ENCODE measurements around the gene SLC16A6. TPM values are rescaled to one million over a fixed set of nuclear protein-coding genes. Genes with fewer than 3 reads are reported as not detected.
"Not testable (repeated sequence)": the region's sequence is repeated elsewhere in the genome, so short reads cannot be mapped to it uniquely, and the experiment has no call there.

SLC16A6 gene
- polyA plus RNA-seq, 3 donors: 0.51 to 0.85 (median 0.79) TPM

- peak in 1 of 3 donors; percentile 56 for DNase-seq (ENCODE audit: low read depth in 3 of 3, low spot score in 2 of 3)
These were observed 1.1 kb upstream of the SLC16A6 start for GRCh38 chr17:68291836-68292688.

GRCh38 chr17:68290268-68290954 is 516 bp downstream of the SLC16A6 start:
- no peak for DNase-seq (ENCODE audit: low read depth in 3 of 3, low spot score in 2 of 3)

DNA sequence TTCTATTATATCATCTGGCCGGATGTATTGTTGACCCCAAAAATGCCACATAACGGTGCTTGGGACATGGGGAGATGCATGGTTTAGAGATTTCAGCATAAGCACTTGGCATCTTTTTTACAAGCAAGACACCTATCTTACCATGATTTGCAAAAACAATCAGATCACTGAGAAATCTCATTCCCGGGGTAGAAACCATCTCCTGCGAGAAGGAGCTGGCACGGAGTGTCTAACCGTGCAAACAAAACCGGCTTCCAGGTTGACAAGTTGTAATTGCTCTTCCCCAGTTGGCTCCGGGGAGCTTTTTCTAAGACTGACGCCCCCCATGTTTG is 1.0 kb downstream of the SLC16A6 start:
- no peak for DNase-seq (ENCODE audit: low read depth in 3 of 3, low spot score in 2 of 3)

- no peak for DNase-seq (ENCODE audit: low read depth in 3 of 3, low spot score in 2 of 3)
These were observed 1.5 kb downstream of the SLC16A6 start for GRCh38 chr17:68289473-68289872.

- no peak for DNase-seq (ENCODE audit: low read depth in 3 of 3, low spot score in 2 of 3)
These were observed 2.1 kb downstream of the SLC16A6 start for GRCh38 chr17:68288804-68289203.

DNA sequence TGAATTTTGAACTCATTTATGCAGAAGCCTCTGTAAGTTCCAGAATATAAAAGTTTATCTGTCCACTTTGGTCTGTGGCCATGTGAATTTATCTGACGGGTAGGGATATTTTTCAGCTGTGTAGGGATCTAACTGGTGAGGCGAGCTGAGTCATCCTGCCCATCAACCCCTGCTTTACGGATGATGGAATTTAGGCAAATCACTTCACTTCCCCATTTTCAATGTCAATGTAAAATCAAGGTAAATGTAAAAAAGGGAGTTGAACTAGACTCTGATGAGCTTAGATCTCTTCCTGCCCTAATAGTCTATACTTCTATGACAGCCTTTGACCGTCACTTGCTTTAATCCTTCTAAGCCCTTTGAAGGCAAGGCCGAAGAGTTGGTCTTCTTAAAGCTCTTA is 2.6 kb downstream of the SLC16A6 start:
- DNase-seq (ENCODE audit: low read depth in 3 of 3, low spot score in 2 of 3): no peak

GRCh38 chr17:68281965-68282364 is 9.0 kb downstream of the SLC16A6 start:
- DNase-seq (ENCODE audit: low read depth in 3 of 3, low spot score in 2 of 3): not testable (repeated sequence)

DNA sequence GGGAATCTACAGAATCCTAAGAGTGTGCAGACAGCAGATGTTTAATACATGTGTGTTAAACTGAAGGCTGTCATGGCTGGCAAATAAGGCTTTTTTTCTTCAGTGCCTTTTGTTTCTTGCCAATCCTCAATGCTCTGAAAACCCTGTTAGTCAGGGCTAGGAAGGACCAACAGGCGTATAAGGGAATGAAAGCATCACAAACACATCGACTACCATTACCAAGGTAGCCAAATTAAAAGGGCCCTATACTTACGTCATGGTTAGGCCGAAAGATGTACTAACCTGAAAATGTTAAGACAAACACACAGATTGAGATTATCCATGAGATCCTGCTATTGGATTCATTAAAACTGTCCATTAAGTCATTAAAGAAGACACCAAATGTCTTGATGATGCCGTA is 13.1 kb downstream of the SLC16A6 start:
- no peak for DNase-seq (ENCODE audit: low read depth in 3 of 3, low spot score in 2 of 3)

GRCh38 chr17:68276339-68276738 is 14.6 kb downstream of the SLC16A6 start:
- not testable (repeated sequence) for DNase-seq (ENCODE audit: low read depth in 3 of 3, low spot score in 2 of 3)

GRCh38 chr17:68273722-68274121 is 17.2 kb downstream of the SLC16A6 start:
- no peak for DNase-seq (ENCODE audit: low read depth in 3 of 3, low spot score in 2 of 3)

GRCh38 chr17:68265833-68266232 is 25.1 kb downstream of the SLC16A6 start:
- DNase-seq (ENCODE audit: low read depth in 3 of 3, low spot score in 2 of 3): not testable (repeated sequence)

DNA sequence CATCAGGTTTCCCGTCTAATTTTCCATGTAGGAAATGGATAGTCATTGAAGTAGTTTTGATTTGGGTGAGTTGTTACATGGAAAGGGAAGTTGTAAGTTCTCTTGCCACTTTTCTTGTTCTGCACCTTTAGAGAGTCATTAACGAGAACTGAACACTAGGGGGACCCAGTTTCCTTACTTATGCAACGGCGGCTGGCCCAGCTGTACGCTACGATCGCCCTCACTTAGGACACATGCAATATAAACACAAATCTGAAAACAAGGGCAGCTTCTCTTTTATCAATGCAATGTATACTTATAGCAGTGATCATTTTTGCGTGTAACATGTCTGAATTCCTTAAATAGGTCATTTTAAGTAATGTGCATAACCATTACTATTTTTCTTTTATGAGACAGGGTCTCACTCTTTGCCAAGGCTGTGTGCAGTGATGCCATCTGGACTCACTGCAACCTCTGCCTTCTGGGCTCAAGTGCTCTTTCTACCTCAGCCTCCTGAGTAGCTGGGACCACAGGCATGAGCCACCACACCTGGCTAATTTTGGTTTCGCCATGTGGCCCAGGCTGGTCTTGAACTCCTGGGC is 27.7 kb downstream of the SLC16A6 start:
- DNase-seq (ENCODE audit: low read depth in 3 of 3, low spot score in 2 of 3): not testable (repeated sequence)

GRCh38 chr17:68262467-68262866 is 28.5 kb downstream of the SLC16A6 start:
- DNase-seq (ENCODE audit: low read depth in 3 of 3, low spot score in 2 of 3): not testable (repeated sequence)

- DNase-seq (ENCODE audit: low read depth in 3 of 3, low spot score in 2 of 3): no peak
These were observed 30.7 kb downstream of the SLC16A6 start for GRCh38 chr17:68260051-68260762.

- not testable (repeated sequence) for DNase-seq (ENCODE audit: low read depth in 3 of 3, low spot score in 2 of 3)
These were observed 31.3 kb downstream of the SLC16A6 start for GRCh38 chr17:68259648-68259951.

GRCh38 chr17:68258890-68259647 is 31.9 kb downstream of the SLC16A6 start:
- not testable (repeated sequence) for DNase-seq (ENCODE audit: low read depth in 3 of 3, low spot score in 2 of 3)

- DNase-seq (ENCODE audit: low read depth in 3 of 3, low spot score in 2 of 3): no peak
These were observed 33.0 kb downstream of the SLC16A6 start for GRCh38 chr17:68257934-68258333.

DNA sequence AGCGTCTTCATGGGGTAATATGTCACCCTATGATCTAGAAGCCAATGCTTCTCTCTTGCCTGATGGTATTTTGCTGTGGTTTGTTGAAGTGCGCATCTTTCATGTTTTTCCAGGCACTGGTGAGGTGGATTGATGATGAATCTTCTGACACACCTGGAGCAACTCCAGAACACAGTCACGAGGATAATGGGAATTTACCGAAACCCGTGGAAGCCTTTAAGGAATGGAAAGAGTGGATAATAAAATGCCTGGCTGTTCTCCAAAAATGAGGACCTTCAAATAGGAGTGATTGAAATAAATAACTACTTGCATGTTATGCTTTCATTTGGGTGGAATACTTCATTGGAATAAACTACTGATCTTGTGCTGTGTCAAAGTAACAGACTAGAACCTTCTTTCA is 34.2 kb downstream of the SLC16A6 start:
- not testable (repeated sequence) for DNase-seq (ENCODE audit: low read depth in 3 of 3, low spot score in 2 of 3)

DNA sequence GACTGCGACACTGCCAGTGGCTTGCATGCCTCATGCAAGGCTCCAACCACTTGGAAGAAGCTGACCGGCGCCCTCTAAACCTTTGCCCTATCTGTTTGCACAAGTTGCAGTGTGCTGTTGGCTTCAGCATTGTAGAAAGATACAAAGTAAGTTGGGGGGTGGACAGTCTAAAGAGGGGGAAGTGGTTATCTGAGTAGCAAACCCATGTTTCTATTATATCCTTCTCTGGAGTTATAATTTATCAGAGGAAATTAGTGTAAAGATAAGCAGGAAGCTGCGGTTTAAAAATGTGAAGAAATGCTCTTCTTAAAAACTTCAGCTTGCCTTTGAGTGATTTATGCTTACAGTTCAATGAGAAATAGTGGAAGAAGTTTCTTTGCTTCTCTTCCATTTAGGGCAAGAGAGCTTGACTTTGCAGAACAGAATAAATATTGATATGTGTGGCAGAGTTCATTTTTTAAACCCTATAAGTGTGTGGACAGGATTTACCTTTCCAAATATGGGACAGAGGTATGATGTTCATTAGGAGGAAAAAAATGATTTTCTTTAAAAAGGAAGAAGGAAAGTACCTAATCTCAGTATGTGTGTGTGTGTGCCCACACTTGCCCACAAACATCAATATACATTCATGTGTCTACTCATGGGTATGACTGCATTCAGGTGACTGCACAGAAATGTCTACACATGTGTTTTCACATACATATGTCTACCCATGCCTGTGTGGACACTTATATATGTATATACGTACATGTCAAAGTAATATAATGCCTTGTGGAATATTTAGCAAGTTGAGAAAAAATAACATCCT is 35.0 kb downstream of the SLC16A6 start:
- DNase-seq (ENCODE audit: low read depth in 3 of 3, low spot score in 2 of 3): no peak

DNA sequence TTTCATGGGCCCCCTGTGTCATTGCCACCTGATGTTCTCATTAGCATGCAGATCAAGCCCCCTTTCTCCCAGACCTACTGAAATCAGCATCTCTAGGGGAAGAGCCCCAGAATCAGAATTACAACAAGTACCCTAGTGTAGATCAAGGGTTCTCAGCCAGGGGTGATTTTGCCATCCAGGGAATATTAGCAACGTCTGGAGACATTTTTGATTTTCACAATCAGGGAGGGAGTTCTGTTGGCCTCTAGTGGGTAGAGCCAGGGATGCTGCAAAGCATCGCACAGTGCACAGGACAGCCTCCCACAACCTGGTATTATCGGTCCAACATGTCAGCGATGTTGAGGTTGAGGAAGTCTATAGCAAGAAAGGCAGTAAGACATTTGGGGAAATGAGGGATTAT is 35.8 kb downstream of the SLC16A6 start:
- no peak for DNase-seq (ENCODE audit: low read depth in 3 of 3, low spot score in 2 of 3)
